T-helper 2 cell (primary cell): ENCODE results near the gene MYCBPAP.

ENCODE experiments used
- DNase-seq, 5 experiments: peaks; one replicate each; pipeline versions ENCODE4 v3.0.0 to v3.0.0-alpha.2; 2012 to 2022

MYCBPAP gene

DNA sequence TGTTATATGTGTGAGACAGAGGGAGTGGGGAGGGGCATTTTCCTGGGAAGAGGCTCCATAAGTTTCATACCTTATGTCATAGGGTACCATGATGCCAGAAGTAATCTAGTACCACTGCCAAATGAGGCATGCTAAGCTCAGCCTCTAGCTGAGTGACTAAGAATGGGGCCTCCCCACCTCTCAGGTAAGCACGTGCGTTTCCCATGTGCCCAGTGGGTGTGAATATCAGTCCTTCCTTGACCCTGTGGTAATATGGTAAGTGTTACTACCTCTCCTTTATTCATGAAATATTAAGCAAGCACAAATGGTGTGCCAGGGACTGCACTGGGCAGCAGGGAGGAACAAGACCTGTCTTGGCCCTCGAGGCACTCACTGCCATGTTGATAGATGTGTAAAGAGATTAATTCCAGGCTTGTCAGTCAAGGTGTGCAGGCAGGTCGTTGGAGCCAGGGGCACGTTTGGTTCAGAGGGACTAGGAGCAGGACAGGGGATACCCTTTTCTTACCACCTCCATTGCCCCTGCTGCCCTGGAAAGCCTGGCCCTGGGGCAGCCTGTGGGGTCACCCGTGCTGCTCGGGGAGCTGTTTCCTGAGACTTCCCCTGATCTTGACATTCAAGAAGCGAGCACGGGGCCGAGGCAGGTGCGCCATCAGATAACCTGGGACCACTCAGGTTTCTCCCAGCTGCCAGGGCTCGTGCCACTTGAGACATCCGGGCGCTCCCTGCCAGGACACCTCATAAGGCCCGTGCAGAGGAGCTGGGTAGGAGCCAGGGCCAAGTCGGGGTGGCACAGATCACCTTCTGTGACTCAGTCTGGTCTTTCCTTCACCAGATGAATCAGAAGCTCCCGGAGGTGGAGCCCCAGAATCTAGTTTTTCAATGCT, 20.8 kb upstream of the MYCBPAP start:
- no peak for DNase-seq

DNA sequence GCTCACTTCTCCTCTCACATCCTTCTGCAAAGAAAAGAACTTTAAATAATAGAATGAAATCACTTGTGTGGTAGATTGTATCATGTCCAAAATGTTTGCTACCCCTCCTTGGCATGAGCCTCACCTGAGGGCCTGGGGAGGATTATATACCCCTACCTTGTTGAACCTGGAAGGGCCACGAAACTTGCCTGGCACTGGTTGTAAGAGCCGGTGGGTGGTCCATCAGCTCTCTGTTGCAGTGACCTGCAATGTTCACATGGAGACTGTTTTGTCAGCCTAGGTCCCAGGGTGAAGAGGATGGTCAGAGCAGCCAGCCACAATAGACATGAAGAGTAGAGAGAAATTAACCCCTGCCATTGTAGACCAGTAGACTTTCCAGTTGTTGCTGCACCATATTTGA, 19.4 kb upstream of the MYCBPAP start:
- no peak for DNase-seq

DNA sequence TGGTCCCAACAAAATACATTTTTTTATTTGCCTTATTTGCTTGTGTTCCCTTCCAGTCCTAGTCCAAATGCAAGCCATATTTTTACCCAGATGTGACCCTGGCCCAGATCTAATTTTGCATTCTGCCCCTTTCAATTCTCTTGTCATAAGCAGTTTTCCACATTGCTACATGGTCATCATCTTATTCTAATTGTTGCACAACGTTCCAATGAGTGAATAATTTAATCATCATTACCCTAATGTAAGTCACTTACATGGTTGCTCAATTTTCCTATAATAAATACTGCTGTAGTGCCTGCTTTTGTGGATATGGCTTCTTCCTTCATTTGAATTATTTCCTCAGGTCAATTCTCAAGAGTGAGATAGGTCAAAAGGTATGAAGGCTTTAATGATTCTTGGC, 16.7 kb upstream of the MYCBPAP start:
- DNase-seq = no peak

DNA sequence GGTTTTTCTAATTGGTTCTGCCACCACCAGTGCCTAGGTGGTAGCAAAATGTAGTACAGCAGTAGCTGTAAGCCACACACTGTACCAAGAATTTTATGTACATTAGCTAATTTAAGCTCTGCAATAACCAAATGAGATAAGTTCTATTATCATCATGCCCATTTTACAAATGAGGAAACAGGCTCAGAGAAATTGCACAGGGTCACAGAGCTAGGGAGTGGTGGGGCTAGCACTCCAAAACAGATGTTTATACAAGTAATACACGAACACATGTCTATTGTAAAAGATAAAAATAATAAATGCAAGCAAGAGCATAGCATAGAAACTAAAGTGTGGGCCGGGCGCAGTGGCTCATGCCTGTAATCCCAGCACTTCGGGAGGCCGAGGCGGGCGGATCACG, 16.0 kb upstream of the MYCBPAP start:
- no peak for DNase-seq

DNA sequence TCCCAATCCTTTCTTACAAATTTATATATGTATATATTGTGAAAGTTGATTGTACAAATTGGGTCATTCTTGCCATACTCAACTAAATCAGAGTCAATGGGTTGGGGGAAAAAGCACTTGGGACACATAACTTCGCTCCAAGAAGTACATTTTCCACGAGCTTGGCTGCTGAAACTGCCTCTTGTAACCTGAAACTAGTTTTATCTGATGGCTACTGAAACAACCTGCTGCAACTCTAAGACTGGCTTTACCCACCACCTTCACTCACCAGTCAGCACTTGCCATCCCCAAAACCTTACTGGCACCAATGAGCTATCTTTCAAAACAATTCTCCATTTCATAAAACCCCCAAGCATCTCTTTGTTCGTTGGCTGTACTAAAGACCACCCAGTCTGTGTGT, 14.5 kb upstream of the MYCBPAP start:
- DNase-seq = no peak

DNA sequence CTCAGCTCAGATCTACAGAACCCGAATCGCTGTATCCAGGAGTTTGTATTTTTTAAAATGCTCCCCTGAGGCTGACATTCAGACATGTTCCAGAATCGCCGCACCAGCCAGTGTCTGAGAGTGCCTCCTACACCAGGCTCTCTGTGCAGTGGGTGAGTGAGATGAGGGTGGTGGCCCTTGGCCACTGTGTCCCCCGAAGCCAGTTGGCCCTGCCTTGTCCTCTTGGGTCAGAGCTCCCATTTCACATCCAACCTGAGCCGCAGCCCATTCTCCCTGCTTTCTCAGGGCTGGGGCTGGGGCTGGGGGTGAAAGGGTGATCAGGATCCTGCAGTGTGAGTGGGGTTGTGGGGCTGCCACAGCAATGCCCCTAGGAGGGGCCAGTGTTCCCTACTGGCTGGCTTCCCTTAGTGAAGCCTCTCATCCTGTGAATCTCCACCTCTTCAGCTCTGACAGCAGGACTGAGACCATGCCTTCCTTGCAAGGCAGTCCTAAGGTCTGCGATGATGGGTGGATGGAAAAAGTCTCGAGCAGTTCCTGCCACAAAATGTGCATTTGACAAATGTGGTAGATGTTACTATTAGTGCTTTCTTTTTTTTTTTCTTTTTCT, 12.9 kb upstream of the MYCBPAP start:
- no peak for DNase-seq

DNA sequence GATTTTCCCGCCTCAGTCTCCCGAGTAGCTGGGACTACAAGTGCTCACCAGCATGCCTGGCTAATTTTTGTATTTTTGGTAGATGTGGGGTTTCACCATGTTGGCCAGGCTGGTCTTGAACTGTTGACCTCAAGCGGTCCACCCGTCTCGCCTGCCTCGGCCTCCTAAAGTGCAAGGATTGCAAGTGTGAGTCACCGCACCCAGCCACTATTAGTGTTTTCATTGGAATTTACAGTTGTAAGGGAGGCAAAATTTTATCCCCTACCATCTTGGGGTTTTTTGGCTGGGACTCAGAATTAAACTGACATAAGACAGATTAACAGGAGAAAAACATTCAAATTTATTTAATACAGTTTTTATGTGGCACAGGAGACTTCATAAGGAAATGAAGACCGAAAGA, 12.3 kb upstream of the MYCBPAP start:
- DNase-seq = no peak

DNA sequence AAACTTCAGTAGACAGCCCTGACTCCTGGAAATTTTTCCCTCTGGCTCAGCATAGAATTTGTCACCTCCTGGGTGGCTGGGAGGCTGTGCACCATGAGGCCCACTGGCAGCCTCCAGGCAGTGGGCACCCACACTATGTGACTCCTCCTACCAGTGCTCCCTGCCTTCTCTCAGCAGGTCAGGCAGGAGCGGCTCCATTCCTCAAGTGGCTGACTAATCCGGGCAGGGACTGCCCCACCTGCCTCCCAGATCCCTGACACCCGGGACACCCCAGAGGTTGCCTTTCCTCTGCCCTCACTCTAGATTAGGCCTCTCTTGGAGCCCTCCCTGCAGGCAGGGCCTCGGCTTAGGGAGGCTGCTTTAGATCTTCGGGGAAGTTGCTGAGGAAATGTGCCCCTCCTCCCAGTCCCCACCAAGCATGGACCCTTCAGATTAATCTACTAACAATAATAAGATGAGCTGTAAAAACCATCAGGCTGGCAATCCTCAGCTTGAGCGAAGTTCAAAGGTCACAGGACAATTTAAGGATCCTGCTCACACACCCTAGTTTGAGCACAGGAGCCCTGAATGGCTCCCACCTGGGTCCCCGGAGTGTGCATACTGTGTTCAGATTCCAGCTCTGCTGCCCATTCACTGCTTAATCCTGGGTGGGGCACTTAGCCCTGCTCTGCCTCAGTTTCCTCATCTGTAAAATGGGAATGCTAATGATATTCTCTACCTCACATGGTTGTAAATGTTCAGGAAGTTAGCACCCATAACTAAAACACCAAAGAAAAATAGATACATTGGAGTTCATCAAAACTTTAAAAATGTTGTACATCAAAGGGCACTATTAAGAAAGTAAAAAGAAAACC, 10.0 kb upstream of the MYCBPAP start:
- DNase-seq = no peak

DNA sequence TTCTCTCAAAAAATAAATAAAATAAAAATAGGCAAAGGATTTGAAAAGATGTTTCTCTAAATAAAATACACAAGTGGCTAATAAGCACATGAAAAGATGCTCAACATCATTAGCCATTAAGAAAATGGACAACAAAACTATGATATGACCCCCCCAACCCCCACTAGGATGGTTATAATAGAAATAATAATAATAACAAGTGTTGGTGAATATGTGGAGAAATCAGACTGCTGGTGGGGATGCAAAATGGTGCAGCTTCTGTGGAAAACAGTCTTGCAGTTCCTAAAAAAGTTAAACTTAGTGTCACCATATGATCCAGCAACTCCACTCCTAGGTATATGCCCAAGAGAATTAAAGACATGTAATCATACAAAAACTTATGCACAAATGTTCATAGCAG, 9.0 kb upstream of the MYCBPAP start:
- no peak for DNase-seq

DNA sequence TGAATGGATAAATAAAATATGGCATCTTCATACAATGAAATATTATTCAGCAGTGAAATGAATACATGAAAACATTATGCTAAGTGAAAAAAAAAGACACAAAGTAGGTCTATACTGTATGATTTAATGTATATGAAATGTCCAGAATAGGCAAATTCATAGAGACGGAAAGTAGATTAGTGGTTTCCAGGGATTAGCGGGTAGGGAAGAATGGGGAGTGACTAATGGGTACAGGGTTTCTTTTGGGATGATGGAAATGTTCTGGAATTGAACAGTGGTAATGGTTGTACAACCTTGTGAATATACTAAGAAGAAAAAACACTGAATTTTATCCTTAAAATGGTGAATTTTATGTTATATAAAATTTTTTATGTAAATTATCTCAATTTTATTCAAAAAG, 8.5 kb upstream of the MYCBPAP start:
- no peak for DNase-seq

DNA sequence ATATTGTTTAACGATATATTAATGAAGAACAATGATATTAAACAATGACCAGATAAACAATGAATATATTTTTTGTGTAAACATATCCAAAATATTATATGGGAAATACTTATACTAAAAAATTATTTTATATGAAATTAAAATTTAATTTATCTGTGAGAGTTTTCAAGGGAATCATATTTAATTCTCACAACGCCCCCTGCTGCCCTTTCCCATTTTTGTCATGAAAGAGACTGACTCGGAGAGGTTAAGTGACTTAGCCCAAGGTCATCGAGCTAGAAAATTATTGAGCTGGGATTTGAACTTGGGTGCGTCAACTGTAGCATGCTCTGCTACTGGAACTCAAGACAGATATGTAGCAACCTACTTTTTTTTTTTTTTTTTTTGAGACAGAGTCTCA, 7.2 kb upstream of the MYCBPAP start:
- DNase-seq = peak in 1 of 5 experiments; percentile 24

DNA sequence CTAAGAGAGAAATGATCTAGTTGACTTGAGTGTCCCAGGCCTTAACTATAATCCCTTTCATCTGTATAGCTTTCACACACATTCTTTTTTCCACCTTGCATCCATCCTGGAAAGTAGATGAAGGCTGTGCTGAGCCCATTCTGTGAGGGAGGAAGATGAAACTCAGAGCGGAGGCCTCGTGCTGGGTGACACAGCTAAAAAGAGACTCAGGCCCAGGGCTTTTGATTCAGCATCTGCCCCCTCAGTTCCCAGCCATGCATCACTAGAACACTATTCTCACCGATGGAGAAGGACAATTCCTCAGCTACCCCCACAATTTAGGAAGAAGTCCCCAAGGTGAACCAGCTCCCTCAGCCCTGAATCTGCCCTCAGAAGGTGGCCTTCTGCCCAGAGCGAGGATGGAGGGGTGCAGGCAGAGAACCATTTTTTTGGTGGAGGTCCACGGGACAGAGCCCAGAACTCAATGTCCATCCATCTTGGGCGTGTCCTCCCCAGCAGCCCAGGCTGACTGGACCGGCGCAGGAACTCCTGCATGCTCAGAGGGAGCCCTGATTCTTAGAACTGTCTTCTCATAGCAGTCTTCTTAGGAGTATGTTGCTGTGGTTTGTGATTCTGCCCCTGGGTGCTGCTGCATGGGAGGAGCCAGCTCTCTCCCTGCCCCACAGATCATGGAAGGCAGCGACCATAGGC, 5.8 kb upstream of the MYCBPAP start:
- DNase-seq = no peak

DNA sequence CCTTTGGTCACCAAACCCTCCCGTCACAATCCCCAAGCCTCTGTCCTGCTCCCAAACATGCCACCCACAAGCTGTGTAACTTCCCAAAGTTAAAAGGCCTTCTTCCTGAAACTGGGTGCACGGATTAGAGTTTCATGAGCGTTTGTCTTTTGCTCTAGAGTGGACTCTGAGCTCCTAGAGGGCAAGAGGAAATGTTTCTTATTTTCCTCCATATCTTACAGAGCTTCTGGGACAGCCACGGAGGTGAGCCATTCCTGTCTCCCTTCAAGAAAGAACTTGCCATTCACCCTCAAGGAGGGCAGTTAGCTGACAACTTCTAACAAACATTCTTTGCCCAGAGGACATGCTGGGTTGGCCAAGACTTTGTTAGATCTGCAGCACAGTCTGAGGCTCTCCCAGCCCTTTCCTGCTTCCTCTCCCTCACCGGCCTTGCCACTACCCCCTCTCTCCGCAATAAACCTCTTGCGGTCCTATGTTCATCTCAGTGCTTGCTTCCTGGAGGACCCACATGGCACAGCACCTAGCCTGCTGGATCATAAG, 2.6 kb upstream of the MYCBPAP start:
- no peak for DNase-seq

DNA sequence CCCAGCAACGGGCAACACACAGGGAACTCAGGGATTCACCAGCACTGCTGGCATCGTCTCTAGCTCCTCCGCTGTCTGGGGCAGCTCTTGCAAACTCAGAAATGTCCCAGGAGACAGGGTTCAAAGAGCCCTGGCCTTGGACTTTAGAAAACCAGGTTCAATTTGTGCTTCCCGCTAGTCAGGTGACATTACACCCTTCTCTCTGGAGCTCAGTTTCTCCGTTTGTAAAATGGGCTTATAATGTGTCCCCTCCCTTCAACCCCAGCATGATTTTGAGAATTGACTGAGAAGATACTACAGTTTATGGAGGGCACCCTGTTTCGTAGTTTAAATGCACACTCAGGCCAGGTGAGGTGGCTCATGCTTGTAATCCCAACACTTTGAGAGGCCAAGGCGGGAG, 1.9 kb upstream of the MYCBPAP start:
- DNase-seq = no peak

DNA sequence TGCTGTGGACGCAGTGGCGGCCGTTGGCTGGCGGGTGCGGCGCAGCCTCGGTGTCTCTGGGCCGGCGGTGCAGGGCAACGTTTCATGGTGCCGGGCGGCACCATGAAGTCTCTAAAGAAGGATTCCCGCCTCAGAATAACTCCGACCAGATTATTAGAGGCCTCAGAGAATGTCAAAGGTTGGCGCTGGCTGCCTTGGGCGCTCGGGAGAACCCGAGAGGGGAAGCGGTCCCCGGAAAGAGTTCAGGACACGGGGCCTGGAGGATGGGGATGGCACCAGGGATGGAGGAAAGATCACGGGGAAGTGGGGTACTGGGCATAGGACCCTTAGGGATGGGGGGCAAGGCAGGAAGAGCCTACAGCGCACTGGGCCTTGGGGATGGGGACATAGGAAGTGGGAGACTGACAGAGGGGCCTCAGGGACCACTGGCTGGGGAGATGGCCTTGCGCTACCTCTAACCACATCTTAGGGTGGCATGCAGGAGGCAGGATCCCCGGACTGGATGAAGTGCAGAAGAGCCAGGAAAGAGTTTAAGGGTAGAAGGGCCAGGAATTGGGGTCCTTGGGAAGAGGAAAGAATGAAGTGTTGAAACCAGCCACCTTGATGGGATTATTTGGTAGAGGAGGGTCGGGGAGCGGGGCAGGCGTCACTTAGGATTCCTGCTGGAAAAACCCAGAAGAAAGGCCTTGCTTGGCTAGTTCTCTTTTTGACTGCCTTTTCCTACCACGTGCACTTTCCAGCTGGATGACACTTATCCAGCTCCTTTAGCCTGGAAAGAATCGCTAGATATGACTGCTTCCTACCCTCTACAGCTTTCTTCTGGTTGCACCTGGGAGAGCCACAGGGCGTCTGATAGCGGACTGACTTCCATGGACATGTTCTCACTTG, 578 bp downstream of the MYCBPAP start:
- DNase-seq = no peak

DNA sequence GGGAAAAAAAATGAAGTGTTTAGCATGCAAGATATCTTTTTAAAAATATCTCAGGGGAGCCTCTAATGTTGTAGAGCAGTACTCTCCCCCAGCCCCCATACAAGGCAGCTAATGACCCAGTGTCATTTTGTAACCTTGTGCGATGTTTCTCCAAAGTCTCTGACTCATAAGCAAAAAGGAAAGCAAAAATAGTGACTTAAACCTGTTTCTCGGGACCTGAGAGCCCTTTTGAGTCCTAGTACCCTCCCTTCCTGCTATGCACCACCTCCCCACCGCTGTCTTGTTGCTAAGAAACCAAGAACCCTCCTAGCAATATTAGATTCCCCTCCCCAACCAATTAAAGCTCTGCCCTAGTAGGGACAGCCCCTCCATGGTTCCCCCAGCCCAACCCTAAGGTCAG, 2.8 kb downstream of the MYCBPAP start:
- peak in 4 of 5 experiments; percentile 12 to 93 (median 24) for DNase-seq

DNA sequence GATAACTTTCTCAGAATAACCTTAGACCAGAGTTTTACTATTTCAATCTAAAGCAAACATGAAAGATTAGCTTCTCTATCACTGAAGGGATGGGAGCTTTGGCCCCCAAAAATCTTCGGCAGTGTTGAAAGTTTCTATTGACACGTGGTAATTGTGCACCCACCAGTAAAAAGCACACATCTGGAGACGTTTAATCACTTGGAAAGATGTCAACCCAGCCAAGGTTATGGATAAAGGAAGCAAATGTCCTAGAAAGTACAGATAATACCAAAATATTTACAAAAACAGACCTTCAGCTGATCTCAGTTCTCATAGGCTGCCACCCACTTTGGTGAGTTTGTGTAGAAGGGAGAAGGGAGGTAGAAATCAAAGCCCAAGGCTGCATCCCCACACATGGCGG, 5.3 kb downstream of the MYCBPAP start:
- no peak for DNase-seq

DNA sequence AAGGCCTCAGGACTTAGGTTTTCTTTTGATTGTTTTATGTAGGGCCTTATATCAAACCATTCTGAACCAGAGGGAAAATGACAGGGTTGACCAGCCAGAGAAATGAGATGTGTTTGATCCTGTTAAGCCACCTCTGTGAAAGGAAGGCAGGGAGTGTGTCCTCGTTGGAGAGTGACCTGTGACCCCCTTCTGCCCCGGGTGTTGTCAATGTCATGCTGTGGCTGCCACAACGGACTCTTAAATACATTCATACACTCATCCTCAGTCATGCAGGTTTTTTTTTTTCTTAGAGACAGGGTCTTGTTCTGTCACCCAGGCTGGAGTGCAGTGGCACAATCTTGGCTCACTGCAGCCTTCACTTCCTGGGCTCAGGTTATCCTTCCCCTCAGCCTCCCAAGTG, 6.1 kb downstream of the MYCBPAP start:
- no peak for DNase-seq

DNA sequence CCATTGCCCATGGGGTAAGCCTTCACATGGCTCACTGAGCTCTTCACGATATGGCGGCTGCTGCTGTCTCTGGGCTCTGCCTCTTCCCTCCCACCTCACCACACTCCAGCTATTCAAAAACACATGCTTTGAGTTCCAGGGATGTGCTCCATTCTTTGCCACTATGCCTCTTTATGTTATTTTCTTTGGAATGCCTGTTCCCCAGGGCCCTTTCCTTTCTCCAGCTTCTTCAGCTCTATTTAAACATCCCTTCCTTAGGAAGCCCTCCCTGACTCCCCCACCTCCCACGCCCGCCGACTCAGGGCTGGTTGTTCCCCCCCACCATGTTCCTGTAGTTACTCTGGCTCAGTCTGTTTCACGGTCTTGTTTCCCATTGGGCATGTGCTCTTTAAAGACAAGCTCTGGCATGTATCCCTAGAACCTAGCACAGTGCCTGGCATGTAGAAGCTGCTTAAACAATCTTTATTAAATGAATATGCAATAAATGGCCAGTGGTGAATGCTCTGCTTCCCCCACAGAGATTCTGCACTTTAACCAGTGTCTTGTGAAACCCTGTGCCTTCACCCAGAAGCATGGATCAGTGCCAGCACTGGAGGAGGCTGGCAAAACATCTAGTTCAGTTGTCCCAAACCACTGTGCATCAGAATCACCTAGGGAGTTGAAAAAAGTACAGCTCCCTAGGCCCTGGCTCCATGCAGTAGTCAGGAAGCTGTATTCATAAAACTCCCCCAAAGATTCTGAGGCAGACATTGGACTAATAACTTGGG, 6.9 kb downstream of the MYCBPAP start:
- DNase-seq = no peak

DNA sequence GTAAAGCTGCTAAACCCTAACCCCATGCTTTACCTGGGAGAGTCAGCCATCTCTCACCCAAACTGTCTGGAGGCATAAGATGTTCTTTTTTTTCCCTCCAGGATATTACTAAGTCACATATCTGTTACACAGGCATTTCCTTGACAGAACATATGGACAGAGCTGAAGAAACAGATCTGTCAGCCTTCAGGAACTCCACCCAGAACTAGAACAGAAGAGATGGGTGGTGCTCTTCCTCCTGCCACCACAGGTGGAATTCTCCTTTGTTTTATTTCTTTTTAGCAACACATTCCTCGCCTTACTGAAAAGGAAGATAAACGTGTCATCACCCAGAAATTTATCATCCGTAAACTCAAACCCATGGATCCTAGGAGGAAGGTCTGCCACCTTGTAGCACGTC, 8.8 kb downstream of the MYCBPAP start:
- no peak for DNase-seq
